ENCODE results near the gene ADAMTS3. TPM values are rescaled to one million over a fixed set of nuclear protein-coding genes. Genes with fewer than 3 reads are reported as not detected.
"Not testable (repeated sequence)": the region's sequence is repeated elsewhere in the genome, so short reads cannot be mapped to it uniquely, and the experiment has no call there.

The ADAMTS3 gene
- total RNA-seq, 1 donor from 2014 or later: 10.3 TPM

DNA sequence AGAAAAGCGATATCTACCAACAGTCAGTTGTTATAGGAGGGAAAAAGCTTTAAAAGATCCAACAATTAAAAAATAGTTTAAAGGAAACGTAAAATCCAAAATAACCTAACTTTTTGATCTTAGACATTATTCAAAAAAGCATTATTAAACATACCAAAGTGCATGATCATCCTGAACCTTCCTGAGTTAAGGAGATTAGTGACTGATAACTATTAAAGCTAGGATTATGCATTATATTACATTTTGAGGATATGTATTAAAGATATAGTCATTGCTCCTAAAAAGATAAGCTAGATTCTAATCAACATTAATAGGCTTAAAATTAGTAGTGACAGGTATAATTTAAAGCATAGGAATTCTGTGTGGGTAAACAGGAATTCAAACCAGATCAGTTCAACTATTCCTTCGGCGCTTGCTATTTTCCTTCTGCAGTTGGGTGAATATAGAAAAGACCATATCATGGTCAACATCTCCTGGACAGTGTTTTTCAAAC lies 139.6 kb downstream of the ADAMTS3 start:
- TF ChIP-seq, protein P1, sequence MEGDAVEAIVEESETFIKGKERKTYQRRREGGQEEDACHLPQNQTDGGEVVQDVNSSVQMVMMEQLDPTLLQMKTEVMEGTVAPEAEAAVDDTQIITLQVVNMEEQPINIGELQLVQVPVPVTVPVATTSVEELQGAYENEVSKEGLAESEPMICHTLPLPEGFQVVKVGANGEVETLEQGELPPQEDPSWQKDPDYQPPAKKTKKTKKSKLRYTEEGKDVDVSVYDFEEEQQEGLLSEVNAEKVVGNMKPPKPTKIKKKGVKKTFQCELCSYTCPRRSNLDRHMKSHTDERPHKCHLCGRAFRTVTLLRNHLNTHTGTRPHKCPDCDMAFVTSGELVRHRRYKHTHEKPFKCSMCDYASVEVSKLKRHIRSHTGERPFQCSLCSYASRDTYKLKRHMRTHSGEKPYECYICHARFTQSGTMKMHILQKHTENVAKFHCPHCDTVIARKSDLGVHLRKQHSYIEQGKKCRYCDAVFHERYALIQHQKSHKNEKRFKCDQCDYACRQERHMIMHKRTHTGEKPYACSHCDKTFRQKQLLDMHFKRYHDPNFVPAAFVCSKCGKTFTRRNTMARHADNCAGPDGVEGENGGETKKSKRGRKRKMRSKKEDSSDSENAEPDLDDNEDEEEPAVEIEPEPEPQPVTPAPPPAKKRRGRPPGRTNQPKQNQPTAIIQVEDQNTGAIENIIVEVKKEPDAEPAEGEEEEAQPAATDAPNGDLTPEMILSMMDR (conservative IDR thresholded peaks at IDR 0.05): no peak
- no peak for DNase-seq (ENCODE audit: extremely low spot score, unreplicated experiment)

DNA sequence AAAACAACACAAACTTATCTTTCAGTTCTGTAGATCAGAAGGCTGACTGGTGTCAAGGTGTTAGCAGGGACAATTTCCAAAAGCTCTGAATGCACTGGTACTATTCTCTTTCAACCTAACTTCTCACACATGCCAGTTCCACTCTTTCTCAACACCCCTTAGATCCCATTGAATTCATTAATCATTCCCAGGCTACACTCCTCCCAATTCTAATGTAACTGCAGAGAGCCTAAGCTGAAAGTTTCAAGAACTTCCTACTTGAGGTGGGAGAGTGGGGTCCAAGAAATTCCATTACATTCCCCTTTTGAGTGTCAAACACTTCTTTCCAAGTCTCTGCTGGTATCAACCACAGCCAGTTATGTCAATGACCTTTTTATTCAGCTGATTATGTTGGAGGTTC lies 142.0 kb downstream of the ADAMTS3 start:
- Mint-ChIP-seq H3K36me3 (no peaks in the 10 kb centered on the region), H3K4me1 (ENCODE audit: unreplicated experiment) (no peaks in the 10 kb centered on the region), H3K27ac (no peak overlapping the region), H3K27me3 (no peaks in the 10 kb centered on the region), H3K9me3 (no peaks in the 10 kb centered on the region), H3K4me3 (no peak overlapping the region)
- DNase-seq (ENCODE audit: extremely low spot score, unreplicated experiment): no peak
- TF ChIP-seq, protein P1 (conservative IDR thresholded peaks at IDR 0.05): no peak

More for the DNA sequence above, 139.6 kb downstream of the ADAMTS3 start:
- Mint-ChIP-seq H3K9me3 (no peaks in the 10 kb centered on the region), H3K4me3 (no peak overlapping the region), H3K27ac (no peak overlapping the region), H3K36me3 (no peaks in the 10 kb centered on the region), H3K27me3 (no peaks in the 10 kb centered on the region), H3K4me1 (ENCODE audit: unreplicated experiment) (no peaks in the 10 kb centered on the region)

DNA sequence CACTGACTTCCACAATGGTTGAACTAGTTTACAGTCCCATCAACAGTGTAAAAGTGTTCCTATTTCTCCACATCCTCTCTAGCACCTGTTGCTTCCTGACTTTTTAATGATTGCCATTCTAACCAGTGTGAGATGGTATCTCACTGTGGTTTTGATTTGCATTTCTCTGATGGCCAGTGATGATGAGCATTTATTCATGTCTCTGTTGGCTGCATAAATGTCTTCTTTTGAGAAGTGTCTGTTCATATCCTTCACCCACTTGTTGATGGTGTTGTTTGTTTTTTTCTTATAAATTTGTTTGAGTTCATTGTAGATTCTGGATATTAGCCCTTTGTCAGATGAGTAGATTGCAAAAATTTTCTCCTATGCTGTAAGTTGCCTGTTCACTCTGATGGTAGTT lies 143.1 kb downstream of the ADAMTS3 start:
- not testable (repeated sequence) for DNase-seq (ENCODE audit: extremely low spot score, unreplicated experiment); H3K27ac Mint-ChIP-seq; H3K27me3 Mint-ChIP-seq; H3K9me3 Mint-ChIP-seq; H3K4me1 Mint-ChIP-seq (ENCODE audit: unreplicated experiment); H3K4me3 Mint-ChIP-seq; H3K36me3 Mint-ChIP-seq

DNA sequence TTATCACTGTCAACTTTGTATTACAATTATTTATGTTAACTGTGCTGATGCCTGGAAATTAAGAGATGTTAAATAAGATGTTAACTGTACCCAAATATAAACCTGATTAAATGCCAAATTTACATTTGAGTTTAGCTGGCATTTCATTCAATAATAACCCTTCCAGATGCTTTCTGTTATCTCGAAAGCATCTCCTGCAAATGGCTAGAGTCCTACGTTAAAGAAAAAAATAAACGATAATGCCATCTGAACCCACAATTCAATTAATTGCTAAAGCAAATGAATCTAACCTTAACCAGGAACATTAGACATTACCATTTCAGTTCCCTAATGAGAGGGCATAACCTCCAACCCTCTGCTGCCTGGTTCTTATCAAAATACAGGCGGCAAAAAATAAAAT lies 145.0 kb downstream of the ADAMTS3 start:
- Mint-ChIP-seq H3K9me3 (no peaks in the 10 kb centered on the region), H3K36me3 (no peaks in the 10 kb centered on the region), H3K4me1 (ENCODE audit: unreplicated experiment) (no peaks in the 10 kb centered on the region), H3K27me3 (no peaks in the 10 kb centered on the region), H3K4me3 (no peak overlapping the region), H3K27ac (no peak overlapping the region)
- TF ChIP-seq, protein P1 (conservative IDR thresholded peaks at IDR 0.05): no peak
- no peak for DNase-seq (ENCODE audit: extremely low spot score, unreplicated experiment)

DNA sequence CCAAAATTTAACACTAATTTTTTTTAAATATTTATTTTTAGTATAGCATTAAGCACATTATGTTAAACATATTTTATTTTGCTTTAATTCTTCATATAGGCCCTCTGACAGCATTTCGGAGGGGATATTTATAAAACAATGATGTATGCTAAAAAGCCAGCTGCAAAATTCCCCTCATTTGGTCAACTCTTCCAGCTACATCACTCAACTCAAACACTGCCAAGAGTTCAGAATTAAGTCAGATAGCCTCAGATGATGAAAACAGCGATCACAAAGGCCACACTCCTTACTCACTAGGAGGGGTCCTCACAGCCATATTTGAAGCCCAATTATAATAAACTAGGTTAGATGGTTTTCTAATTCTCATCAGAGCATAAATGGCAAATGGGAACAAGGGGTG lies 146.6 kb downstream of the ADAMTS3 start:
- Mint-ChIP-seq H3K4me1 (ENCODE audit: unreplicated experiment) (peaks cover 7% of the 10 kb centered on the region), H3K4me3 (no peak overlapping the region), H3K9me3 (no peaks in the 10 kb centered on the region), H3K27ac (no peak overlapping the region), H3K27me3 (no peaks in the 10 kb centered on the region), H3K36me3 (no peaks in the 10 kb centered on the region)
- DNase-seq (ENCODE audit: extremely low spot score, unreplicated experiment): no peak
- TF ChIP-seq, protein P1 (conservative IDR thresholded peaks at IDR 0.05): no peak

DNA sequence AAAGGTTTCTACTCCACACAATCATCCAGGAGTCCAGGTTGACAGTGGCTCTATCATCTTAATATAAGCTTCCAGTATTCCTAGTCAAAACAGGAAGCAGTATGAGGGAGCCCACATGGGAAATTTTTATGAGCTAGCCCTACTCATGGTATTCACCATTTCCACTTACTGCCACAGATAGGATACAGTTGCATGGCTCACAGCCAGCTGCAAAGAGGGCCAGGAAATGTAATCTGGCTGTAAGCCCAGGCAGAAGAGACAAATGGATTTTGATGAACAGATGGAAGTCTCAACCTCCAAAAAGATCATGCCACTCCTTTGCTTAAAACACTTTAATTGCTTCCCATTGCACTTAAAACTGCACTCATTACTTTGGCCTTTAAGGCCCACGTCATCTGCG lies 150.6 kb downstream of the ADAMTS3 start:
- no peaks in the 10 kb centered on the region for H3K27me3 Mint-ChIP-seq
- no peaks in the 10 kb centered on the region for H3K36me3 Mint-ChIP-seq
- peaks cover 7% of the 10 kb centered on the region for H3K4me1 Mint-ChIP-seq (ENCODE audit: unreplicated experiment)
- H3K4me3 Mint-ChIP-seq: no peak overlapping the region
- H3K9me3 Mint-ChIP-seq: no peaks in the 10 kb centered on the region
- DNase-seq (ENCODE audit: extremely low spot score, unreplicated experiment): no peak
- H3K27ac Mint-ChIP-seq: no peak overlapping the region
- TF ChIP-seq, protein P1 (conservative IDR thresholded peaks at IDR 0.05): no peak

All from type B pancreatic cell (in vitro differentiated cells).